NCI-H2196 treated with DMSO at 0.1 percent for 48 hours (cell line): ENCODE results near the gene SPDYC.

Experiments used
- DNase-seq: peaks from one replicate; lab custom pipeline; 2025; ENCODE audit not compliant: unreplicated experiment; lab: John Stamatoyannopoulos, UW

SPDYC gene

DNA sequence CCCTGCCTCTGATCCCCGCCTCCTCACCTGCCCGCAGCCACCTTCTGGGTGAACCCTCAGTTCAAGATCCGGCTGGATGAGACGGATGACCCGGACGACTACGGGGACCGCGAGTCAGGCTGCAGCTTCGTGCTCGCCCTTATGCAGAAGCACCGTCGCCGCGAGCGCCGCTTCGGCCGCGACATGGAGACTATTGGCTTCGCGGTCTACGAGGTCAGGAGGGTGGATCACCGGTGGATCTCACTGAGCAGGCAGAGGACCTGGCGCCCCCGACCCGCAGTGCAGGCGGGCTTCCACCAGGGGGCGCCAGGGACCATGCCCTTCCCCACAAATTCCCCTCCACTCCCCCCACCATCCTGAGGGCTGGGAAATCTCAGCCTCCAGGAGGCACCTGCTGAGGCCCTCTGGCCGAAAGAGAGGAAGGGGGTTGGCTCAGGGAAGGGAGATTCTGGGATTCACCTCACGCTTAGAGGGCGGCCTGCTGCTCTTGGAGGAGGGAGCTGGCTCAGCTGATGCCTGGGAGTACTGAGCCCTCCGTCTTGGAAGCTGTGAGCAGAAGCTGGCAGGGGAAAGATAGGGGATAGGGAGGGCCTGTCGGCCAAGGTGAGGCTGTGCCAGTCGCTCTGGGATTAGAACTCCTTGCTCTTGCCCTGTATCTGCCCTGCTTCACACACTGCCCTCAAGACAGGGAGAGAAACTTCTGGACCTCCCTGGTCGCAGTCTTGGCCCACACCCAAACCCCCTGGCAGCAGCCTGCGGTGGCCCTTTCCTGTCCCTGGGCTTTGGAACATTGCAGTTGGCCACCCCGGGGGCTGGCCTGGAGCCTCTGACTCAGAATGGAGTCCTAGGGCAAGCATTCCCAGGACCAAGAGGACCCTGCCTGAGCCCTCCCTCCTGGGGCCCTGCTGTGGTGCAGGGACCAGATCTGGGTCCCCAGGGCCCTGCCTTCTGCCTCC lies 34.9 kb downstream of the SPDYC start:
- peak; percentile 32 for DNase-seq

DNA sequence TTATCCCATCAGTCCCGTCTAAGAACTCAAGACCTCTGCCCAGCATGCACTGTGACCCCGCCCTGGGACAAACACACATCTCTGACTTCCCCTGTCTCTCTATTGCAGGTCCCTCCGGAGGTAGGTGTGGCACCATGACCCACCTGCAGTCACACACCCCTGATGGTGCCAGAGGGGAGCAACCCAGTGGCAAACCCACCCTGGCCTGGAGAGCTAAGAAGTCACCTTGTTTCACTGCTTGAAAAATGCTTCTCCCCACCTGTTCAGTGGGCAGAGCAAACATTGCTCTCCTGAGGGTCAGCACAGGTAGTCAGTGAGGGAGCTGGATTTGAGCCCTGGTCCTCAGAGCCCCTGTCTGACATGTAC lies 35.6 kb downstream of the SPDYC start:
- DNase-seq = no peak

DNA sequence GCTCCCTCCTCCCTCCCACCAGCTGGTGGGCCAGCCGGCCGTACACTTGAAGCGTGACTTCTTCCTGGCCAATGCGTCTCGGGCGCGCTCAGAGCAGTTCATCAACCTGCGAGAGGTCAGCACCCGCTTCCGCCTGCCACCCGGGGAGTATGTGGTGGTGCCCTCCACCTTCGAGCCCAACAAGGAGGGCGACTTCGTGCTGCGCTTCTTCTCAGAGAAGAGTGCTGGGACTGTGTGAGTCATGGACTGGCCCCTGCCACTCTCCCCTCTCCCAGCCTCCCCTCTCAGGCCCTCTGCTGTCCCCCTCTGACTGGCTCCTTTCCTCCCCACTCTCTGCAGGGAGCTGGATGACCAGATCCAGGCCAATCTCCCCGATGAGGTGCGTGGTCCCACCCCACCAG lies 36.4 kb downstream of the SPDYC start:
- DNase-seq = no peak

DNA sequence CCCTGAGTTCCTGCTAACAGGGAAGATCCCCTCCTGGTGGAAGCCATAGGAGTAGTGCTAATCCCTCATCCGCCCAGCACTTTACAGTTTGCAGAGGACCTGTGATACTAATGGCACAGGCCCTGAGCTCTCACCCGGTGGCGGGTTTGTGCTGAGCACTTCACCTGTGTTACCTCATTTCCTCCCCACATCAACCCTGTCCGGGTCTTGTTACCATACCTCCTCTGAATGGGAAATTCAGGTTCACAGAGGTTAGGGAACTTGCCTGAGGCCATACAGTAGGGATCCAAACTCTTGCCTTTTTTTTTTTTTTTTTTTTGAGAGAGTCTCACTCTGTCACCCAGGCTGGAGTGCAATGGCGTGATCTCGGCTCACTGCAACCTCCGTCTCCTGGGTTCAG lies 36.9 kb downstream of the SPDYC start:
- DNase-seq = no peak

DNA sequence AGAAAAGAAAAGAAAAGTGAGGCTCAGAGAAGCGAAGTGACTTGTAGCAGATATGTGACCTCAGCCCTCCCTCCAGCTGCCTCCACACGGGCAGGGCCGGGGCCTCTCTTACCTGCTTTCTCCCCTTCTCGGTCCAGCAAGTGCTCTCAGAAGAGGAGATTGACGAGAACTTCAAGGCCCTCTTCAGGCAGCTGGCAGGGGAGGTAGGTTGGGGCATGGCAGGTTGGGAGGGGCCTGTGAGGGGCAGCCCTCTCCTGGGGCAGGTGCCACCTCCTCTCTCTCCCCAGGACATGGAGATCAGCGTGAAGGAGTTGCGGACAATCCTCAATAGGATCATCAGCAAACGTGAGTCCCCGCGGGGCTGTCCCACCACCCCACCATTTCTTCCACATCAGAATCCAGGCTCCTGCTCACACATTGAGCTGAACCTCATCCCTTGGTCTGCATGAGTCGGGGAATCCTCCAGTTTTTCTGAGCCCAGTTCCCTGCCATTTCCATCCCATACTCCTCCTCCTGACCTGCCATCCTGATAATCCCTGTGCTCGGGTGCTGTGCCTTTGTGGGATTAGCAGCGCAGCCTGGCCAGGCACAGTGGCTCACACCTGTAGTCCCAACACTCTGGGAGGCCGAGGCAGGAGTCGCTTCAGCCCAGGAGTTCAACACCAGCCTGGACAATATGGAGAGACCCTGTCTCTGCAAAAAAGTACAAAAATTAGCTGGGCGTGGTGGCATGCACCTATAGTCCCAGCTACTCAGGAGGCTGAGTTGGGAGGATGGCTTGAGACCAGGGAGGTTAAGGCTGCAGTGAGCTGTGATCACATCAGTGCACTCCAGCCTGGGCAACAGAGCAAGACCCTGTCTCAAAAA lies 38.1 kb downstream of the SPDYC start:
- no peak for DNase-seq

DNA sequence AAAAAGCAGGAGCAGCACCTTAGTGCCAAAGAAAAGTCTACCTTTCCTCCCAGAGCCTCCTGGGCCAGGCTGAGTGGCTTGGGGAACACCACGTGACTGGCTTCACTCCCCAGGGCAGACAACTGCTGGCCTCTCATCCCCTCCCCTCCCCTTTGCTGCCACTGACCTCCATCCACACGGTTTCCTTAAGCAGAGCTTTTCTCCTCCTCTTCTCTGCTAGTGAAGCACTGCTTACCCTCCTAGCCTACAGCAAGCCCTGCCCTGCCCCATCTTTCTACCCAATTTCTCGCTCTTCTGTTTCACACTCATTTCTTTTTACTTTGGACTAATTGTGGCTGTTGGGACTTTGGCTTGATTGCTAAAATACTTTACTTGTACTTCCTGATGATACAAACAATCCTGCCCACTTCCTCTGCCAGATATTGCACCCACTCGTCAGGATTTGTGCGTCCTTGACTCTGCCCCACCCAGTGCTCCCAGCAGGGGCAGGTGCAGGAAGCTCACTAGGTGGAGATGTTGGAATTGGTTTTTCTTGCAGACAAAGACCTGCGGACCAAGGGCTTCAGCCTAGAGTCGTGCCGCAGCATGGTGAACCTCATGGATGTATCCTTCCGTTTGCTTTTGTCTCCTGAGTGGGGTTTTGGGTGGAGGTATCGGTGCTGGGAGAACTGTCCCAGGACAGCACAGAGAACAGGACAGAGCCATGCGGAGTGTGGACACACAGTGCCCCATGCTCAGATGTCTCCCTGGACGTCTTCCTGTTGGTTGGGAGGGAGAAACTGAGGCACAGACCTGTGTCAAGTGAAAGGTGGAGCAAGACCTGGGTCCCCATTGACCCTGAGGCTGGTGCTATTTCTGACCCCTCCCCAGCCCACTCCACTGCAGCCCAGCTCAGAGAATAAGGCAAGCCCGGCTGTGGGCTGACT lies 39.0 kb downstream of the SPDYC start:
- DNase-seq = no peak

DNA sequence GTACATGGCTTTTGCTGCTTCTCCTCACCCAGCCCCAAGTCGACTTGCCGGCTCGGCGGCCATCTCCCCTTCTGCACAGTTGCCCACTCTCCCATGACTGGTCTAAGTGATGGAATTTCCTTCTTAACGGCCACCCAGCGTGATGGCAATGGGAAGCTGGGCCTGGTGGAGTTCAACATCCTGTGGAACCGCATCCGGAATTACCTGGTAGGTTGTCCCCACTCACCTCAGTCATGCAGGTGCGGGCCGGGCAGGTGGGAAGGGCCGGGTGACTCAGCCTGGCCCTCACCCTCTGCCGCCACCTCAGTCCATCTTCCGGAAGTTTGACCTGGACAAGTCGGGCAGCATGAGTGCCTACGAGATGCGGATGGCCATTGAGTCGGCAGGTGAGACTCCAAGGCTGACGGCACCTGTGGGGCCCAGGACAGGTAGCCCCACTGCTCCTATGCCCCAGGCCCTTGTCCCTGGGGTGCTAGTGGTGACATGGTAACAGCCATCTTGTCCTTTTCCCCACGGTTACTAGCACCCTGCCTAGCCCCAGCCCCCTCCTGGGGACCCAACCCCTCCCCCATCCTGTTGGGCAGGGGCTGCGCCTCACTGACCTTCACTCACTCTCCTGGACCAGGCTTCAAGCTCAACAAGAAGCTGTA lies 39.8 kb downstream of the SPDYC start:
- no peak for DNase-seq

DNA sequence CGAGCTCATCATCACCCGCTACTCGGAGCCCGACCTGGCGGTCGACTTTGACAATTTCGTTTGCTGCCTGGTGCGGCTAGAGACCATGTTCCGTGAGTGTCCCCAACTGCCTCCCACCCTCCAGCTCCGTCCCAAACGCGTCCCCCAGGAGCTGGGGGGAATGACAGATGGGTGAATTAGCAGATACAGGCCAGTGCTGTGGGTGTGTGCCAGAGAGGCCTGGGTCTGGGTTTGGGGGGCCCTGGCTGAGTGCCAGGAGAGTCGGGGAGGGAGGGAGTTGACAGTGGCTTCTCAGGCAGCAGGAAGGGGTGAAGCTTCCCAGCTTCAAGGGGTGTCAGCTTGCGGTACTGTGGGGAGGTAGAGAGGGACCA lies 40.3 kb downstream of the SPDYC start:
- no peak for DNase-seq

DNA sequence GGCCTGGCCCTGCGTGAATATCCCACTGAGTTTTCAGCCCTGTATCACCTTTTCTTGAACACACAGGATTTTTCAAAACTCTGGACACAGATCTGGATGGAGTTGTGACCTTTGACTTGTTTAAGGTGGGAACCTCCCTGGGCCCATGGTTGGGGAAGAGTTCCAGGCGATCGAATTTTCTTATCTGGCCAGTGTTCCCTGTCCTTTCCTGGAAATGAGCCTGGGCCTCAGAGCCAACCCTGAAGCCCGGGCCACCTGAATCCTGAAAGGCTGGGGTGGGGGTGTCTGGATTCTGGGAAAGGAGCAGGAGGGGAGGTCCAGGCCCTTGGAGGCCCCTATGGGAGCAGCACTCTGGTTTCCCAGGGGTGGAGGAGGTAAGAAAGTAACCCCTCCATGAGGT lies 40.7 kb downstream of the SPDYC start:
- no peak for DNase-seq

DNA sequence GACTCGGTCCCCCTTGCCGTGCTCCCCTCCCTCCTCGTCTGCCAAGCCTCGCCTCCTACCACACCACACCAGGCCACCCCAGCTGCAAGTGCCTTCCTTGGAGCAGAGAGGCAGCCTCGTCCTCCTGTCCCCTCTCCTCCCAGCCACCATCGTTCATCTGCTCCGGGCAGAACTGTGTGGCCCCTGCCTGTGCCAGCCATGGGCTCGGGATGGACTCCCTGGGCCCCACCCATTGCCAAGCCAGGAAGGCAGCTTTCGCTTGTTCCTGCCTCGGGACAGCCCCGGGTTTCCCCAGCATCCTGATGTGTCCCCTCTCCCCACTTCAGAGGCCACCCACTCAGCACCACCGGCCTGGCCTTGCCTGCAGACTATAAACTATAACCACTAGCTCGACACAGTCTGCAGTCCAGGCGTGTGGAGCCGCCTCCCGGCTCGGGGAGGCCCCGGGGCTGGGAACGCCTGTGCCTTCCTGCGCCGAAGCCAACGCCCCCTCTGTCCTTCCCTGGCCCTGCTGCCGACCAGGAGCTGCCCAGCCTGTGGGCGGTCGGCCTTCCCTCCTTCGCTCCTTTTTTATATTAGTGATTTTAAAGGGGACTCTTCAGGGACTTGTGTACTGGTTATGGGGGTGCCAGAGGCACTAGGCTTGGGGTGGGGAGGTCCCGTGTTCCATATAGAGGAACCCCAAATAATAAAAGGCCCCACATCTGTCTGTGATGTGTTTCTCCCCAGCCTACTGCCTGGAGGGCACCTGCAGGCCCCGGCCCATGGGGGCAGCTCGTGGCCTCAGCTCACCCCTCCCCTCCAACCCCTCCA lies 41.5 kb downstream of the SPDYC start:
- DNase-seq = no peak

DNA sequence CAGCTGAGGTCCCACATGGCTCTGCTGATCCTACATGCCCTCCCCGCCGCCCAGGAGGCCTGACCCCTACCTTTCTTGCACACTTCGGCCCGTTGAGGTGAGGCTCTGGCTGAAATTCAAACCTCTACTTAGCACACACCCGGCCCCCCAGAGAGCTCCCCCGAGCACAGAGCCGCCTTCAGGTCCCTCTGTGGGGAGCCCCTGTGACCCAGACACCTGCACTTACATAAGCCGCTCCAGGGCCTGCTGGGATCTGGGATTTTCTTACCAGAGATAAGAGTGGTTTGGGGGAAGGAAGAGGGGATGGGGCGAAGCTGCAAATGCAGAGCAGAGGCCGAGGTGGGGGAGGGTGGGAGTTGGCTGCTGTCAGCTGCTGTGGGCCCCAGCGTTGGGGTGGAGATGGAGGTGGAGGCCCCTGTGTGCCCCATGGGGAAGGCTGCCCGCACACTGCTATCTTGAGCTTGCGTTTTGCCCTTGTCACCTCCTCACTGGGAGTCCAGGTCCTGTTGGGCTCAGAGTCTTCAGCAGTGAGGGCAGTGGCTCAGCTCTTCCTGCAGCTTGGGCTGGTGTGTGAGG lies 42.3 kb downstream of the SPDYC start:
- DNase-seq = no peak

DNA sequence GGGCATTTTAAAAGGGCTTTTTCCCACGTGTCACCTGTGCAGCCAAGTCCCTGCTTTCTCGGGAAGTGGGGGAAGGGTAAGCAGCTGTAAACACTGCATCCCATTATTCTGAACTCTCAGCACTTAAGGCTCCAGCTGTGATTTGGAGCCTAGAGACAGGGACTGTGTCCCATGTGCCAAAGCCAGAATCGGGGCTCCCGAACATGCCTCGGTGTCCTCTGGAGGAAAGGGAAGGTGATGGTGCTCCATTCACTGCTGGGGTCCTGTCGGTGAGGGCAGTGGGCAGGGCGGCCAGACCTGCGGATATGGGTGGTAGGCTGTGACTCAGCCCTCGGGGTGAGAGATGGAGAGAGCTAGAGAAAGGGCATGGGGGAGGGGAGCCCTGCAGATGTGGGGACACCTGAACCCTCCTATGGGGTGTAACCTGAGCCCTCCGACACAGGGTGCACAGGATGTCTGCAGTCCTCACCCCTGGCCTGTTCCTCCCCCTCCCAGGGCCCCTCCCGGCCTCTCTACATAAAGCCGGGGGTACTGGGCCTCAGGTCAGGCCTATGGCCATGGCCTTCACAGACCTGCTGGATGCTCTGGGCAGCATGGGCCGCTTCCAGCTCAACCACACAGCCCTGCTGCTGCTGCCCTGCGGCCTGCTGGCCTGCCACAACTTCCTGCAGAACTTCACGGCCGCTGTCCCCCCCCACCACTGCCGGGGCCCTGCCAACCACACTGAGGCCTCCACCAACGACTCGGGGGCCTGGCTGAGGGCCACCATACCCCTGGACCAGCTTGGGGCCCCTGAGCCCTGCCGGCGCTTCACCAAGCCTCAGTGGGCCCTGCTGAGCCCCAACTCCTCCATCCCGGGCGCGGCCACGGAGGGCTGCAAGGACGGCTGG lies 43.5 kb downstream of the SPDYC start:
- no peak for DNase-seq

DNA sequence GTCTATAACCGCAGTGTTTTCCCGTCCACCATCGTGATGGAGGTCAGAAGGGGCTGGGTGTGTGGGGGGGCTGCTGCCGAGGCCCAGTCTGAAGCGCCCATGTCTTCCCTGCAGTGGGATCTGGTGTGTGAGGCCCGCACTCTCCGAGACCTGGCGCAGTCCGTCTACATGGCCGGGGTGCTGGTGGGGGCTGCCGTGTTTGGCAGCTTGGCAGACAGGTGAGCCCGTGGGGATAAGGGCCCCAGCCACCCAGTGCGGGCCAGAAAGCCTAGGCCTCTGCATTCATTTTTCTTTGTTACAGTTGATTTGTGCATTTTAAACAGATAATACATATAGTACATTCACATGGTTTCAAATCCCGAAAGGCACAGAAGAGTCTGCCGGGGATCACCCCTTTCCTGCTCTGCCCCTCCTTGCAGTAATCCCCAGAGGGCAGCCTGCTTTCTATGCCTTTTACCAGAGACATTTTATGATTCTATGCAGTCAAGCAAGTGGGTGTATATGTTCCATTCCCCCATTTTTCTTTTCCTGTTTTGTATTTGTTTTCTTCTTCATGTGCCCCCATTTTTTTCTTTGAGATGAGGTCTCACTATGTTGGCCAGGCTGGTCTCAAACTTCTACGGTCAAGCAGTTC lies 44.3 kb downstream of the SPDYC start:
- no peak for DNase-seq

DNA sequence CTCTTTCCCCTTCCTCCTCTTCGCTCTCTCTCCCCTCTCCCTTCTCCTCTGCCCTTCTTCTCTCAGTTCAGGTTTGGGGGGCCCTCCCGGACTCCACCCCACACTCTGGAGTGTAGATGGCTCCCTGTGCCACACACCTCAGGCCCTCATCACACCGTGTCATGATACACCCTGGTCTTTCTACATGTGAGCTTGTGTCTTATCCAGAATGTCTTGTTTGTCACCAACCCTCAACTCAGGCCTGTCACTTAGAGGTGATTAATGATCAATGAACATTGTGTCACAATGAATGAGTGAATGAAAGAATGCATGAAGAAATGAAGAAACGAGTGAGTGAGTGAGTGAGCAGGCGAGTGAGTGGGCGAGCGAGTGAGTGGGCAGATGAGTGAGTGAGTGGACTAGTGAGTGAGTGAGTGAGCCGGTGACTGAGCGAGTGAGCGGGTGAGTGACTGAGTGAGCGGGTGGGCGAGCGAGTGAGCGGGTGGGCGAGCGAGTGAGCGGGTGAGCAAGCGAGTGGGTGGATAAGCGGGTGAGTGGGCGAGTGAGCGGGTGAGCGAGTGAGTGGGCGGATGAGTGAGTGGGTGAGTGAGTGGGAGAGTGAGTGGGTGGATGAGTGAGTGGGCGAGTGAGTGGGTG lies 45.5 kb downstream of the SPDYC start:
- DNase-seq = no peak

DNA sequence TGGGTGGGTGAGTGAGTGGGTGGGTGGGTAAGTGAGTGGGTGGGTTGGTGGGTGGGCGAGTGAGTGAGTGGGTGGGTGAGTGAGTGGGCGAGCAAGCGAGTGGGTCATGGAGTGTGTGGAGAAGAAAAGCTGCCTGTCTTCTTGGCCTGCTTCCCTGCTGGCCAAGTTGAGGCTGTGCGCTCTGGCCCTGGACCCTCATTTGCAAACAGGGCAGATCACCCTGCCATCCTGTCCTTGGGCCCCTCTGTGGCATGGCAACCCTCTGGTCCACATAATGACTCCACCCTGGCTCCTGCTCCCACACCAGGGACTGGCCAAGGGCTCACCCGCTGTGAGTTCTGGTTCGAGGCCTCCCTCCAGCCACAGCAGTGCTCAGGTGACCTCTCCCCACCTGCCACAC lies 46.8 kb downstream of the SPDYC start:
- no peak for DNase-seq

DNA sequence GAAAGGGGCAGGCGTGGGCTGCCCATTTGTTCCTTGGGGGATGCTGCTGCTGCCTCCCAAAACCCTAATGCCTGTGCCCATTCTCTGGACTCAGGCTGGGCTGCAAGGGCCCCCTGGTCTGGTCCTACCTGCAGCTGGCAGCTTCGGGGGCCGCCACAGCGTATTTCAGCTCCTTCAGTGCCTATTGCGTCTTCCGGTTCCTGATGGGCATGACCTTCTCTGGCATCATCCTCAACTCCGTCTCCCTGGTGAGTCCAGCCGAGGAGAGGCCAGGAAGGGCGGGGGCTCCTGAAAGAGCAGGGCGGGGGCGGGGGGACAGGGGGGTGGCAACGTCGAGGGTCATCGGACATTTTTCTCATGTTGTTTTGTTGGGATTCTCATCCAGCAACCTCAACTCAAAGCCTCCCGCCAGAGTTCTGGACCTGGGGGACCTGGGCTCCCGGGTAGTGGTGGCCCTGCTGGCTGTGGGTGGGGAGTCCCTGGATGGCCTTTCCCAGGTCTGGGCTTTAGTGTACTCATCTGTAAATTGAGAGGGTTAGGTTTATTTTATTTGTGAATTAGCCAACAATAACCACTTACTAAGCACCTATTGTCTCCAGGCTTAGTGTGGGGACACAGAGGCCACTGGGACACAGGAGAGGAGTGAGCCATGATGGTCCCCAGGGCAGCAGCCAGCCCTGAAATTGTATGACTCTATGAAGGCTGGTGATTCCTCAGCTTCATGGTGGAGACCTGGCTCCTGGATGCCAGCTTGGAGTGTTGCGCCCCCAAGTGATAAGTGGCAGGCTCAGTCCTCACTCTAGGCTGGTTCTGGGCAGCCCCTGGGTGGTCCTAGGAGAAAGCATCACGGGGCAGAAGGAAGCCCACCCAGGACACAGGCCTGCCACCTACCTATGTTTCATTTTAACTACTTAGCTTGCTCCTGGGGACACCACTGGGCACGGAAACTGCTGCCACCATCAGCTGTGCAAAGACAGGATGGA lies 47.7 kb downstream of the SPDYC start:
- no peak for DNase-seq
